GM23248 (cell line): ENCODE results near the gene CHD9. TPM values are rescaled to one million over a fixed set of nuclear protein-coding genes. Genes with fewer than 3 reads are reported as not detected.
A peak's percentile ranks its signal among the peaks of the same experiment; 100 is the strongest.

Experiments
- DNase-seq: peaks from one replicate; pipeline ENCODE4 v3.0.0-alpha.2; 2015
- H2AFZ ChIP-seq: fragments of 200-600 bp; sonication (generic); 2 replicates; pipeline ENCODE4 v1.6.1; 2016; ENCODE audit warnings: antibody characterized with exemption
- H3F3A ChIP-seq: fragments of 200-600 bp; sonication (generic); 2 replicates; pipeline ENCODE4 v1.6.1; 2016; ENCODE audit warnings: mild to moderate bottlenecking, antibody characterized with exemption, mixed run types; ENCODE audit not compliant: insufficient read depth
- H3K27ac ChIP-seq: fragments of 200-600 bp; sonication (generic); 2 replicates; pipeline ENCODE4 v1.5.1; 2016; ENCODE audit warnings: mild to moderate bottlenecking
- H3K27me3 ChIP-seq: fragments of 200-600 bp; sonication (generic); replicated peaks from 2 replicates; pipeline ENCODE4 v1.6.1; 2016; ENCODE audit warnings: mild to moderate bottlenecking; ENCODE audit not compliant: insufficient read depth
- H3K36me3 ChIP-seq: fragments of 200-600 bp; sonication (generic); 2 replicates; pipeline ENCODE4 v1.6.1; 2016; ENCODE audit warnings: low read depth, mild to moderate bottlenecking
- H3K4me1 ChIP-seq: fragments of 200-600 bp; sonication (generic); 2 replicates; pipeline ENCODE4 v1.6.1; 2016; ENCODE audit warnings: mild to moderate bottlenecking; ENCODE audit not compliant: insufficient read depth
- H3K4me2 ChIP-seq: fragments of 200-600 bp; sonication (generic); one replicate; pipeline ENCODE4 v1.6.1; 2016; ENCODE audit warnings: mild to moderate bottlenecking; ENCODE audit not compliant: unreplicated experiment
- H3K4me3 ChIP-seq: fragments of 200-600 bp; sonication (generic); 2 replicates; pipeline ENCODE4 v1.5.1; 2016; ENCODE audit warnings: mild to moderate bottlenecking
- H3K79me2 ChIP-seq: fragments of 200-600 bp; sonication (generic); 2 replicates; pipeline ENCODE4 v1.6.1; 2016; ENCODE audit warnings: mild to moderate bottlenecking; ENCODE audit not compliant: insufficient read depth
- H3K9ac ChIP-seq: fragments of 200-600 bp; sonication (generic); 2 replicates; pipeline ENCODE4 v1.6.1; 2016; ENCODE audit warnings: mild to moderate bottlenecking
- H3K9me2 ChIP-seq: fragments of 200-600 bp; sonication (generic); 2 replicates; pipeline ENCODE4 v1.6.1; 2016; ENCODE audit warnings: mixed run types, mild to moderate bottlenecking, moderate library complexity; ENCODE audit not compliant: insufficient read depth
- H3K9me3 ChIP-seq: fragments of 200-600 bp; sonication (generic); one replicate; pipeline ENCODE4 v1.6.1; 2017; ENCODE audit warnings: low read depth
- H4K20me1 ChIP-seq: fragments of 200-600 bp; sonication (generic); 2 replicates; pipeline ENCODE4 v1.6.0; 2016; ENCODE audit not compliant: insufficient read depth
- EZH2 ChIP-seq: fragments of 200-600 bp; sonication (generic); IDR thresholded peaks from 2 replicates; pipeline ENCODE4 v1.6.1; 2018; ENCODE audit warnings: antibody characterized with exemption, mild to moderate bottlenecking; ENCODE audit not compliant: insufficient read depth, poor library complexity, severe bottlenecking
- EZH2phosphoT487 ChIP-seq: fragments of 200-600 bp; sonication (generic); IDR thresholded peaks from 2 replicates; pipeline ENCODE4 v1.6.1; 2018; ENCODE audit warnings: antibody characterized with exemption, moderate library complexity, mild to moderate bottlenecking, low read depth; ENCODE audit not compliant: insufficient read depth
- WGBS, 2 experiments: methylation state at CpG; one replicate each; pipeline ENCODE4 v1.1.6; 2015 to 2017; ENCODE audit warnings: low lambda C conversion rate in 2 of 2, low coverage in 1 of 2; ENCODE audit errors: missing lambda C conversion rate in 2 of 2; 5-methylcytosine and 5-hydroxymethylcytosine counted together
- in situ Hi-C: fragments of 300-500 bp; cut with MboI; formaldehyde crosslinking; loops from 2 replicates; pipeline ENCODE4 v1.15.0; 2020
- polyA plus RNA-seq: library from polyadenylated mRNA; unstranded; fragments of >200 nt; fragmentation: Nextera tagmentation; extraction: Ambion mirVana; gene quantifications from 2 replicates; pipeline ENCODE4 v1.2.1, GENCODE V29; 2016
- total RNA-seq: library from RNA; depleted of rRNA; stranded (reverse); fragments of >200 nt; shearing (Covaris generic); gene quantifications from 2 replicates; pipeline ENCODE4 v1.2.3, GENCODE V29; 2014

CHD9 gene
- total and polyA plus RNA-seq, 2 experiments from 2014 or later = 20.5 to 47.4 TPM

GRCh38 chr16:53061256-53061655, 6.5 kb downstream of the CHD9 start:
- H3K9ac ChIP-seq = no peak overlapping the region
- in situ Hi-C loops = loop anchor here (10.0 kb wide), 1 partner anchor 64 kb away; no protein-coding TSS in a partner anchor
- WGBS, 2 experiments = 95 to 100% methylated on average over 5 of the region's 5 CpGs
- H4K20me1 ChIP-seq = no peaks in the 10 kb centered on the region
- H3K27ac ChIP-seq = no peak overlapping the region
- H3F3A ChIP-seq = peaks cover 8% of the 10 kb centered on the region
- peaks cover 11% of the 10 kb centered on the region for H3K4me1 ChIP-seq
- TF ChIP-seq EZH2 (no peak), EZH2phosphoT487 (no peak)
- no peak overlapping the region for H3K4me2 ChIP-seq
- H3K9me2 ChIP-seq = no peaks in the 10 kb centered on the region
- no peak overlapping the region for H3K4me3 ChIP-seq
- H3K9me3 ChIP-seq = no peaks in the 10 kb centered on the region
- no peaks in the 10 kb centered on the region for H3K27me3 ChIP-seq
- H3K36me3 ChIP-seq = no peaks in the 10 kb centered on the region
- DNase-seq = no peak
- no peak overlapping the region for H2AFZ ChIP-seq
- peaks cover 88% of the 10 kb centered on the region for H3K79me2 ChIP-seq

- H3K36me3 ChIP-seq = no peaks in the 10 kb centered on the region
- no peak overlapping the region for H3K4me2 ChIP-seq
- H3K27me3 ChIP-seq = no peaks in the 10 kb centered on the region
- H3K27ac ChIP-seq = no peak overlapping the region
- TF ChIP-seq EZH2 = no peak
- TF ChIP-seq EZH2phosphoT487 = no peak
- no peak for DNase-seq
- 43 to 44% methylated on average over 3 of the region's 3 CpGs for WGBS, 2 experiments
- H3K9me2 ChIP-seq = no peaks in the 10 kb centered on the region
- H3K9ac ChIP-seq = no peak overlapping the region
- H3K9me3 ChIP-seq = no peaks in the 10 kb centered on the region
- no peak overlapping the region for H2AFZ ChIP-seq
- peaks cover 88% of the 10 kb centered on the region for H3K79me2 ChIP-seq
- H3K4me3 ChIP-seq = no peak overlapping the region
- H3F3A ChIP-seq = peaks cover 6% of the 10 kb centered on the region; the same call in 1 of the 2 replicates
- in situ Hi-C loops = loop anchor here (10.0 kb wide), 1 partner anchor 63 kb away; no protein-coding TSS in a partner anchor
- no peaks in the 10 kb centered on the region for H4K20me1 ChIP-seq
- peaks cover 7% of the 10 kb centered on the region; the same call in 1 of the 2 replicates for H3K4me1 ChIP-seq
Observed at GRCh38 chr16:53061701-53062159, 6.9 kb downstream of the CHD9 start.

DNA sequence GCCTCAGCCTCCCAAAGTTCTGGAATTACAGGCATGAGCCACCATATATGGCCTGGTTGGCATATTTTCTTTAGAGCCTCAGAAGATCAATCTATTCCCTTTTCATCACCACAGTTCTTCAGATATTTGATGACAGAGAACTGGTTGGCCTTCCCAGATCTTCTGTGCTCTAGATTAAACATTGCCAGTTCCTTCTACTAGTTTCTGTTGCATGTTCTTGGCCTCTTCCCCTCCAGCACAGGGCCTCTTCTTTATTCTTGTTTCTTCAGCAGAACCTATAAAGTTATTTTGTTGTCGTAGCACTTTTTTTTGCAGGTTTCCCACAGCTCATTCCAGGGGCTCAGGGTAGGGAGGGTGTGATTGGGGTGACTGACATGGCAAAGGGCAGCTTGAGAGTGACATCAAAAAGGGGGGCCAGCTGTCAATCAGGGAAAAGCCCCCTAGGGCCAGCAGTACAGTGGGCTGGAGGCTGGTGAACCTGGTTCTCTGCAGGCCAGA, 9.3 kb downstream of the CHD9 start:
- Histone ChIP-seq H3K9me2 (no peaks in the 10 kb centered on the region), H3K4me3 (no peak overlapping the region), H3K9ac (no peak overlapping the region), H3K27ac (no peak overlapping the region), H3K79me2 (peaks cover 88% of the 10 kb centered on the region), H2AFZ (no peak overlapping the region), H3K4me1 (peaks cover 5% of the 10 kb centered on the region; the same call in 1 of the 2 replicates), H3K36me3 (no peaks in the 10 kb centered on the region), H4K20me1 (no peaks in the 10 kb centered on the region), H3K4me2 (no peak overlapping the region), H3K9me3 (no peaks in the 10 kb centered on the region), H3K27me3 (no peaks in the 10 kb centered on the region), H3F3A (peaks cover 6% of the 10 kb centered on the region; the same call in 1 of the 2 replicates)
- DNase-seq = no peak
- in situ Hi-C loops = loop anchor here (10.0 kb wide), 1 partner anchor 61 kb away; no protein-coding TSS in a partner anchor
- 81 to 96% methylated on average over 1 of the region's 1 CpG for WGBS, 2 experiments
- no peak for TF ChIP-seq EZH2phosphoT487
- TF ChIP-seq EZH2 = no peak

DNA sequence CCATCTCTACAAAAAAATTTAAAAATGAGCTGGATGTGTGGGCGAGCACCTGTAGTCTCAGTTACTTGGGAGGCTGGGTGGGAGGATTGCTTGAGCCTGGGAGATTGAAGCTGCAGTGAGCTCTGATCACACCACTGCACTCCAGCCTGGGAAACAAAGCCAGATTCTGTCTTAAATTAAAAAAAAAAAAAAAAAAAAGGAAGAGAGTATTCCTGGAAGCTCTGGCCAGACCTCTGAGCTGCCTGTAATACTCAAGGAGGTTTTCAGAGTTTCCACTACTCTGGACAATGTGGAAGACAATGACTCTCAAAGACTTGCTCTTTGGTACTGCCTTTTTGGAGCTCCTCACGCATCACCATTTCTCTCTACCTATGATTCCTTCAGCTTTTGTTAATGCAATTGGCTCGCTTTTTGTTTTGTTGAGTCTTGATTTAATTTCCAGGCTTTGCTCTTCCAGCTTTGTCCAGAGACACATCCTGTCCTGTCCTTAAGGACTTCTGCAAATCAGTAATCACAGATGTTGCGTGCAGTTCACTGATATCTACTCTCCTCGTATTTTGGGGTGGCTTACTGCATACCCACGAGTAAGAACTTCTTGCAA, 10.8 kb downstream of the CHD9 start:
- Histone ChIP-seq H3K9me2 (no peaks in the 10 kb centered on the region), H3K27me3 (no peaks in the 10 kb centered on the region), H3K27ac (0 out of 2 replicates have a peak overlapping the region, but pooled peaks have one; percentile 6), H2AFZ (no peak overlapping the region), H3K36me3 (no peaks in the 10 kb centered on the region), H3K4me2 (no peak overlapping the region), H3K9ac (no peak overlapping the region), H3K79me2 (peaks cover 88% of the 10 kb centered on the region), H3K4me1 (peaks cover 5% of the 10 kb centered on the region; the same call in 1 of the 2 replicates), H3F3A (peaks cover 6% of the 10 kb centered on the region; the same call in 1 of the 2 replicates), H4K20me1 (no peaks in the 10 kb centered on the region), H3K9me3 (no peaks in the 10 kb centered on the region), H3K4me3 (no peak overlapping the region)
- in situ Hi-C loops = loop anchor here (10.0 kb wide), 1 partner anchor 59 kb away; no protein-coding TSS in a partner anchor
- DNase-seq = peak; percentile 27
- TF ChIP-seq EZH2phosphoT487 = no peak
- 51 to 55% methylated on average over 6 of the region's 6 CpGs for WGBS, 2 experiments
